Loucy (cell line): Measurements from ENCODE around the gene PIK3CB.

ENCODE experiments used
- EZH2phosphoT487 ChIP-seq: fragments of 200-600 bp; IDR thresholded peaks from 2 replicates; pipeline ENCODE4 v1.6.1; 2018; ENCODE audit warnings: antibody characterized with exemption, mild to moderate bottlenecking, moderate library complexity, borderline replicate concordance
- TF ChIP-seq, protein P1 (sequence below): fragments of 200-600 bp; sonication (generic); conservative IDR thresholded peaks from 2 replicates; pipeline ENCODE4 v1.5.1; 2014; ENCODE audit warnings: mild to moderate bottlenecking, antibody characterized with exemption, low read length

DNA sequence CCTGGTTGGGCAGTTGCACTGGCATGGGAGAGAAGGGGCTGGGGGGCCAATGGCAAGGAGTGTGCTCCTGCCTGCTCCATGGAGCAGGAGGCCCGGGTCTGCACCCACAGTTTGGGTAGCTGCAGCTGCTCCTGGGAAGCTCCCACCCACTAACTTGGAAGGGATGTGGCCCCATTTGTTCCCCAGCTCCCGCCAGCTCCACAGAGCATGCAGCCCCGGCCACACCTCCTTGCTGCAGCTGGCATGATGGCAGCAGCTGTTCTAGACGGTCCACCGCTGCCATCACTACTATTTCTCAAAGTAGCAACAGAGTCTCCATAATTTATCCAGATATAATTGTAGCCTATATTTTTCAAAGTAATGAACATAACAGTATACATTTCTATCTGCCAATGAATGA is 65.8 kb downstream of the PIK3CB start:
- TF ChIP-seq, protein P1, sequence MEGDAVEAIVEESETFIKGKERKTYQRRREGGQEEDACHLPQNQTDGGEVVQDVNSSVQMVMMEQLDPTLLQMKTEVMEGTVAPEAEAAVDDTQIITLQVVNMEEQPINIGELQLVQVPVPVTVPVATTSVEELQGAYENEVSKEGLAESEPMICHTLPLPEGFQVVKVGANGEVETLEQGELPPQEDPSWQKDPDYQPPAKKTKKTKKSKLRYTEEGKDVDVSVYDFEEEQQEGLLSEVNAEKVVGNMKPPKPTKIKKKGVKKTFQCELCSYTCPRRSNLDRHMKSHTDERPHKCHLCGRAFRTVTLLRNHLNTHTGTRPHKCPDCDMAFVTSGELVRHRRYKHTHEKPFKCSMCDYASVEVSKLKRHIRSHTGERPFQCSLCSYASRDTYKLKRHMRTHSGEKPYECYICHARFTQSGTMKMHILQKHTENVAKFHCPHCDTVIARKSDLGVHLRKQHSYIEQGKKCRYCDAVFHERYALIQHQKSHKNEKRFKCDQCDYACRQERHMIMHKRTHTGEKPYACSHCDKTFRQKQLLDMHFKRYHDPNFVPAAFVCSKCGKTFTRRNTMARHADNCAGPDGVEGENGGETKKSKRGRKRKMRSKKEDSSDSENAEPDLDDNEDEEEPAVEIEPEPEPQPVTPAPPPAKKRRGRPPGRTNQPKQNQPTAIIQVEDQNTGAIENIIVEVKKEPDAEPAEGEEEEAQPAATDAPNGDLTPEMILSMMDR, result no peak
- TF ChIP-seq EZH2phosphoT487, result no peak
